GM18907 (cell line): ENCODE data around the gene CYSRT1.

ENCODE experiments used
- ATAC-seq: cut with Tn5 transposase; IDR thresholded peaks from one replicate; pipeline ENCODE4 v1.9.1; 2021; ENCODE audit warnings: mild to moderate bottlenecking, moderate library complexity; ENCODE audit not compliant: unreplicated experiment

The CYSRT1 gene

DNA sequence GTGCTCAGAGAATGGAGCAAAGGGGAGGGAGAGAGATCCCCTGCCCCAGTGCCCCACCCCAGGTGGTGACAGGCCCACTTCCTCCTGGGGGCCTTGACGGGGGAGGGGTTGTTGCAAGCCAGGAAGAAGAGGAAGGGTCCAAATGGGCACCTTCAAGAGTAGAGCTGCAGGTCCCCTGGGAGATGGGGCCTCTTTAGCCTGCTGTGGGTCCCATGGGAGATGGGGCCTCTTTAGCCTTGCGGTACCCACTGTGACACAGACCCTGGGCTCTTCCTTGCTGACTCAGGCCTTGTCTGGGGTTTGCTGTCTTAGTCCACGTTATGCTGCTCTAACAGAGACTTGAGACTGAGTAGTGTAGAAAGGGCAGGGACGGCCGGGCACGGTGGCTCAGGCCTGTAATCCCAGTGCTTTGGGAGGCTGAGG is 43.0 kb downstream of the CYSRT1 start:
- ATAC-seq = no peak

- no peak for ATAC-seq
Measured at GRCh38 chr9:137268538-137269201, 43.7 kb downstream of the CYSRT1 start.

GRCh38 chr9:137269231-137269772 is 44.3 kb downstream of the CYSRT1 start:
- no peak for ATAC-seq

- no peak for ATAC-seq
Measured at GRCh38 chr9:137270929-137271695, 46.1 kb downstream of the CYSRT1 start.

- no peak for ATAC-seq
Measured at GRCh38 chr9:137271696-137272076, 46.7 kb downstream of the CYSRT1 start.

- ATAC-seq = no peak
Measured at GRCh38 chr9:137272241-137273094, 47.5 kb downstream of the CYSRT1 start.

DNA sequence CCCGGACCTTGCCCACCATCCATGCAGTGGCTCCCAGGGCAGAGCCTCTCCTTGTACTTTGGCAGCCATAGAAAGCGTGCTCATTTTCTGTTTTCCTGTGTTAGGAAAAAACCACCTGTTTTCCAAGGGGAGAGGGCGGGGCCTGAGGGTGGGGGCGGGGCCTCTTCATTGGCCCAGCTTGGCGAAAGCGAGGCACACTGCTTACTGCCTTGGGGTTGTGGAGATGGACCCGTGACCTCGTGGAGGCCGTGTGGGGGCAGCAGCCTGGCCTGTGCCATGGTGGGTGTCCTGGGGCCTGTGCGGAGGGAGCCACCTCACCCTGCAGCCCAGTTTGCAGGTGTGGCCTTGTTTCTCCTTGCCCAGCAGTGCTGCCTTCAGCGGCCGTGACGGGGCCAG is 48.1 kb downstream of the CYSRT1 start:
- no peak for ATAC-seq

DNA sequence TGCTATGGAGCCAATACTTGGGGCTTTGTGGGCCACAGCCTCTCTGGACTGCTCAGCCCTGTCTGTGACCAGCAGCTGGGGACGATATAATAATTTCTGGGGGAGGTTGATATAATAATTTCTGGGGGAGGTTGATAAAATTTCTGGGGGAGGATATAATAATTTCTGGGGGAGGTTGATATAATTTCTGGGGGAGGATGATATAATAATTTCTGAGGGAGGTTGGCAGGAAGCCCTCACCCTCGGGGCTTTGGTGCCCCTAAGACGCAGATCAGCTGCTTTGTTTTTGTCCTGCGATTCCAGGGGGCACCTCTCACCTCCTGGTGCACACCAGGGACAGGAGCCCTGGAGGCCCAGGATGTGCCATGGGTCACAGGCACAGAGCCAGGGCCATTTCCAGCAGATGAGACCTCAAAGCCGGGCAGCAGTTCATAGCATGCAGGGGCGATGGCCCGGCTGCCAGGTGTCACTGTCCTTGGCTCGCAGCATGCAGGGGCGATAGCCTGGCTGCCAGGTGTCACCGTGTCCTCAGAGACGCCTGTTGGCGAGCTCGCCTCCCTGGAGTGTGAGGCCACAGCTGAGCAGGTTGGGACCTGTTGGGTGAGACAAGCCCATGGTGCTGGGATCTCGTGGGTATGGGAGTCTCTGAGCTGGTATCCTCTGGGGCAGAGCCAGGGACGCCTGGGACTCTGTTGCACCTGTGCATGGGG is 48.8 kb downstream of the CYSRT1 start:
- ATAC-seq = no peak

DNA sequence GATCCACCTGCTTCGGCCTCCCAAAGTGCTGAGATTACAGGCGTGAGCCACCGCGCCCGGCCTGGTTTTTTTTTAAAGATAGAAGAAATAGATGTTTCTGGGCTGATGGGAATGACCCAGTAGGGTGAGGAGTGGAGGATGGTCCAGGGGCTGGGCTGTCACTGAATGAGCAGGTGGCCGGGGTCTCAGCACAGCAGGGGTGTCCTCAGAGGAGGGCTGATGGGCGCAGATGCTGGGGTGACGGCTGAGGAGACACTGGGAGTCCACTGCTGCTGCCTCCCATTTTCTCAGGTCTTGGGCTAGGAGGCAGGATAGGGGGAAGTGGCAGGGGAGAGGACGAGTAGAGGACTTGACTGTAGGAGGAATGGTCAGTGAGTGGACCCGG is 50.2 kb downstream of the CYSRT1 start:
- ATAC-seq = no peak
